HUES6 (cell line): ENCODE measurements around the gene RPRML.
"Not testable (repeated sequence)": the region's sequence is repeated elsewhere in the genome, so short reads cannot be mapped to it uniquely, and the experiment has no call there.

Experiments used
- H3K27ac ChIP-seq: 2 replicates; pipeline ENCODE4 v1.7.0; 2013; ENCODE audit warnings: low read depth, mild to moderate bottlenecking, low read length, inconsistent platforms
- H3K27me3 ChIP-seq: 2 replicates; pipeline ENCODE4 v1.6.1; 2013; ENCODE audit warnings: low read length; ENCODE audit not compliant: control insufficient read depth, insufficient read depth
- H3K36me3 ChIP-seq: 2 replicates; pipeline ENCODE4 v1.6.1; 2013; ENCODE audit warnings: low read length; ENCODE audit not compliant: control insufficient read depth, insufficient read depth
- H3K4me1 ChIP-seq: 2 replicates; pipeline ENCODE4 v1.6.1; 2013; ENCODE audit warnings: low read length; ENCODE audit not compliant: control insufficient read depth, insufficient read depth
- H3K4me3 ChIP-seq: 2 replicates; pipeline ENCODE4 v1.5.1; 2013; ENCODE audit warnings: low read depth, low read length
- H3K9ac ChIP-seq: one replicate; pipeline ENCODE4 v1.6.1; 2013; ENCODE audit warnings: mild to moderate bottlenecking, low read length
- H3K9me3 ChIP-seq: 2 replicates; pipeline ENCODE4 v1.6.1; 2013; ENCODE audit warnings: low read depth, low read length; ENCODE audit not compliant: control insufficient read depth, insufficient read depth

RPRML gene

GRCh38 chr17:46989637-46990431 is 10.8 kb upstream of the RPRML start:
- H3K9ac ChIP-seq, result no peak overlapping the region
- H3K27ac ChIP-seq, result no peak overlapping the region
- no peak overlapping the region for H3K4me3 ChIP-seq
- H3K9me3 ChIP-seq, result no peaks in the 10 kb centered on the region
- H3K4me1 ChIP-seq, result no peaks in the 10 kb centered on the region
- H3K27me3 ChIP-seq, result no peaks in the 10 kb centered on the region
- H3K36me3 ChIP-seq, result no peaks in the 10 kb centered on the region

DNA sequence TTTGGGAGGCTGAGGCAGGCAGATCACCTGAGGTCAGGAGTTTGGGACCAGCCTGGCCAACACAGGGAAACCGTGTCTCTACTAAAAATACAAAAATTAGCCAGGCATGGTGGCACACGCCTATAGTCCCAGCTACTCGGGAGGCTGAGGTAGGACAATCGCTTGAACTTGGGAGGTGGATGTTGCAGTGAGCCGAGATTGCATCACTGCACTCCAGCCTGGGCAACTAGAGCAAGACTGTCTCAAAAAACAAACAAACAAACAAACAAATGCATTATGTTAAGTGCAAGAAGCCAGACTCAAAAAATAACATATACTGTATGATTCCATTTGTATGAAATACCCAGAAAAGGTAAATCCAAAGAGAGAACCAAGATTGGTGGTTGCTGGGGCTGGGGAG is 8.9 kb upstream of the RPRML start:
- H3K27ac ChIP-seq, H3K9me3 ChIP-seq, H3K9ac ChIP-seq, H3K27me3 ChIP-seq, H3K36me3 ChIP-seq, H3K4me1 ChIP-seq, H3K4me3 ChIP-seq: not testable (repeated sequence)

DNA sequence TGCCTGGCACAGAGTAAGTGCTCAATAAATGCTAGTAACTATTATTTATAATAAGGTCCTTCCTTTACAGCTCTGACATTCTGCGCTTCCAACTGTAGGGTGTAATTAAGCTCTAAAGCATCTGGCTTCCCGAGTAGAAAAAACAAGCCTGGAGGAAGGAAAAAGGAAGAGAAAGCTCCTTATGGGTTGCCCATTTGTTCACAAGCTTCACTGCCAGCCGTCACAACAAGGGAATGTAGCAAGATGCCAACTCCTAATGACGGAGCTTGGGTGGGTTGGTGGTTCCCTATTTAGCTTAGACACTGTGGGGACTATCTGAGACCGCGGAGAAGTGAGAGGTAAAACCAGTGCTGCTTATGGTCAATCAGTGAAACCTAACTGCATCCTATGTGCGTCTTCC is 7.3 kb upstream of the RPRML start:
- Histone ChIP-seq H3K27me3 (peaks cover 8% of the 10 kb centered on the region; the same call in 1 of the 2 replicates), H3K9me3 (no peaks in the 10 kb centered on the region), H3K9ac (no peak overlapping the region), H3K4me1 (peaks cover under 1% of the 10 kb centered on the region; the same call in 1 of the 2 replicates), H3K36me3 (no peaks in the 10 kb centered on the region), H3K4me3 (no peak overlapping the region), H3K27ac (no peak overlapping the region)

DNA sequence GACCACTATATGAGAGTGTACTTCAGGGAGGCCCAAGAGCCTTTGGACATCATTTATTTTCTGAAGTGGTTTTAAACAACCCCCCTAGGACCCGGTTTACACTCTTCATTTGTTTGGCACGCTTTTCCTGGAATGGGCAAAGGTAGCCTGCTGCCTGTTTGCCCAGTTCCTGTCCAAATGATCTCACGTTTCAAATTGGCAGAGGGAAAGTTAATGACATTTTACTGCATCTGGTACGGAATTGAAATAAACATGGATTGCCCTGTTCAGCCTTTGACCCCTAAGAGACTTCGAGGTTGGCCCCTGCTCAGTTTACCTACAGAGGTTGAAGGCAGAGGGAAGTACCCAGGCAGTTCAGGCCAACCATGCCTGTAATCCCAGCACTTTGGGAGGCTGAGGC is 5.8 kb upstream of the RPRML start:
- Histone ChIP-seq H3K9ac (no peak overlapping the region), H3K27ac (no peak overlapping the region), H3K27me3 (peaks cover 18% of the 10 kb centered on the region), H3K36me3 (no peaks in the 10 kb centered on the region), H3K9me3 (no peaks in the 10 kb centered on the region), H3K4me3 (no peak overlapping the region), H3K4me1 (peaks cover 7% of the 10 kb centered on the region)

- no peaks in the 10 kb centered on the region for H3K9me3 ChIP-seq
- H3K36me3 ChIP-seq, result no peaks in the 10 kb centered on the region
- peaks cover 7% of the 10 kb centered on the region for H3K4me1 ChIP-seq
- H3K4me3 ChIP-seq, result no peak overlapping the region
- H3K9ac ChIP-seq, result no peak overlapping the region
- H3K27ac ChIP-seq, result no peak overlapping the region
- peaks cover 24% of the 10 kb centered on the region for H3K27me3 ChIP-seq
Observed at GRCh38 chr17:46984341-46984740, 5.3 kb upstream of the RPRML start.

DNA sequence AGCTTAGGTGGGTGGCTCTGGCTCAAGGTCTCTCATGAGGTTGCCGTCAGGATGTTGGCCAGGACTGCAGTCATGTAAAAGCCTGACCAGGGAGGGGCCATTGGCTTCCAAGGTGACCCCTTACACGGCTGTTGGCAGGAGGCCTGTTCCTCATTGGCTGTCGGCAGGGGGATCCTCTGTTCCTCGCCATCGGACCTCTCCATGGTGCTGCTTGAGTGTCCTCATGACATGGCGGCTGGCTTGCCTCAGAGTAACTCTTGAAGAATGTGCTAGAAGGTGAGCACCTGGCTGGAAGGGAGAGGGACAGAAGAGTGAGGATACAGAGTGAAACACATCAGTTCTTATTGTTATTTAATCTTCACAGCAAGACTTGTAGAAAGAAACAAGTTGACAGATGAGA is 4.7 kb upstream of the RPRML start:
- no peak overlapping the region for H3K27ac ChIP-seq

DNA sequence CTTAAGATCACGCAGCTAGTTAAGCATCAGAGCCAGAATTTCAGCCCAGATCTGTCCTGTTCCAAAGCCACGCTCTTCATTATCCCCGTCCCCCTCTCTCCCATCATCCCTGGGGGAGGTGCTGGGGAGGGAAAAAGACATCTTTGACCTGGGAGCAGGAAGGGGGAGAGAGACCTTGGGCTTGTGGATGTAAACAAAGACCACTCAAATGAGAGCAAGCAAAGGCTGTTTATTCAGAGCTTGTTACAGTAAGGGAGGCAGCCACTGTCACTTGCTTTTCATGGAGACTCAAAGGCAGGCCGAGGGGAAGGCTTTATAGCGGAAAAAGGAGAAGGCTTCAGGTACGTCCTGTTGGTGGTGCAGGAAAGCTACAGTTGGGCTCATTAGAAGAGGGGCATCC is 3.5 kb upstream of the RPRML start:
- Histone ChIP-seq H3K36me3 (no peaks in the 10 kb centered on the region), H3K27me3 (peaks cover 41% of the 10 kb centered on the region), H3K4me3 (no peak overlapping the region), H3K9me3 (no peaks in the 10 kb centered on the region), H3K27ac (no peak overlapping the region), H3K4me1 (peaks cover 14% of the 10 kb centered on the region), H3K9ac (no peak overlapping the region)

More for the DNA sequence above, 4.7 kb upstream of the RPRML start:
- Histone ChIP-seq H3K4me1 (peaks cover 7% of the 10 kb centered on the region), H3K27me3 (peaks cover 29% of the 10 kb centered on the region), H3K36me3 (no peaks in the 10 kb centered on the region), H3K4me3 (no peak overlapping the region), H3K9me3 (no peaks in the 10 kb centered on the region), H3K9ac (no peak overlapping the region)

- H3K27ac ChIP-seq, result no peak overlapping the region
- H3K27me3 ChIP-seq, result peaks cover 58% of the 10 kb centered on the region
- no peaks in the 10 kb centered on the region for H3K9me3 ChIP-seq
- H3K9ac ChIP-seq, result peak overlapping the region; percentile 56
- H3K36me3 ChIP-seq, result no peaks in the 10 kb centered on the region
- H3K4me1 ChIP-seq, result peaks cover 27% of the 10 kb centered on the region
- peak overlapping the region; percentile 72 for H3K4me3 ChIP-seq
Observed at GRCh38 chr17:46978489-46979146, 435 bp downstream of the RPRML start.

GRCh38 chr17:46977750-46978488 is 1.1 kb downstream of the RPRML start:
- no peaks in the 10 kb centered on the region for H3K36me3 ChIP-seq
- H3K9me3 ChIP-seq, result no peaks in the 10 kb centered on the region
- peak overlapping the region; percentile 72 for H3K4me3 ChIP-seq
- H3K9ac ChIP-seq, result peak overlapping the region; percentile 49
- no peak overlapping the region for H3K27ac ChIP-seq
- peaks cover 27% of the 10 kb centered on the region for H3K4me1 ChIP-seq
- H3K27me3 ChIP-seq, result peaks cover 58% of the 10 kb centered on the region

GRCh38 chr17:46977348-46977747 is 1.7 kb downstream of the RPRML start:
- Histone ChIP-seq H3K9me3 (no peaks in the 10 kb centered on the region), H3K27me3 (peaks cover 58% of the 10 kb centered on the region), H3K36me3 (no peaks in the 10 kb centered on the region), H3K27ac (no peak overlapping the region), H3K4me1 (peaks cover 27% of the 10 kb centered on the region), H3K4me3 (peak overlapping the region; percentile 72), H3K9ac (no peak overlapping the region)
